ENCODE data around the gene GLI2. TPM values are rescaled to one million over a fixed set of nuclear protein-coding genes. Genes with fewer than 3 reads are reported as not detected.

The GLI2 gene
- total and polyA plus RNA-seq, 9 of the 15 experiments (the other 6 are each of a cell fraction or from before 2014, with no cell fraction given) = 0.24 TPM; not detected in 8

DNA sequence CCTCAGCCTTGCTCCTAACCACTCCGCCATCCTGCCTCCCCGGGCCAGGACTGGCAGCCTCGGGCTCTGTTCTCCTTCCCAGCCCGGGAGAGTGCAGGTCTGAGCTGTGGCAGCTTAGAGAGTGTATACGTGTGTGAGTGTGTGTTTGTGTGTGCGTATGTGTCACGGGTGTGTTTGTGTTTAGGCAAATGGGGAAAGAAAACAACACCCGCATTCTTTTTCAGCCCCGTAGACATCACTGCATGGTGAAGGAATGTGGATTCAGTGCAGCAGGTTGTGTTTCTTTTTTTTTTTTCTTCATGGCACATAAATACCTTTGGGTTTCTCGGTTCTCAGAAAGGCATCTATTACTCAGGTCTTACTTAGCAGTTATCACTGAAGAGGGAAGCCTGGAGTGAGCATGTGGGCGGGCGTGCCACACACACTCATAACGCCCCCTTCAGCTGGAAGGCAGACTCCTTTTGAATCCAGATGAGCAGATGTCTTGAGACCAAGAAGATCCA lies 44.2 kb downstream of the GLI2 start:
- WGBS (ENCODE audit: insufficient coverage, low coverage, missing lambda C conversion rate) = 13% methylated on average over 13 of the region's 13 CpGs
- TF ChIP-seq HNRNPUL1 (IDR thresholded peaks at IDR 0.05; ENCODE audit: low read length) (no peak), EGR1 (conservative IDR thresholded peaks at IDR 0.05) (0 out of 2 replicates have a peak, but pooled peaks have one; percentile 50), ZNF395 (CRISPR knock-in tag; IDR thresholded peaks at IDR 0.05) (no peak), CBFA2T2 (conservative IDR thresholded peaks at IDR 0.05) (no peak), WHSC1 (IDR thresholded peaks at IDR 0.05; ENCODE audit: low read length) (no peak), E2F6 (IDR thresholded peaks at IDR 0.05; ENCODE audit: borderline replicate concordance in 1 of 2, extremely low read depth in 1 of 2, insufficient read depth in 1 of 2, insufficient read length in 1 of 2, low read depth in 1 of 2, low read length in 1 of 2, poor library complexity in 1 of 2, severe bottlenecking in 1 of 2) (peak in 1 of 2 experiments; percentile 13), ZNF511 (CRISPR knock-in tag; IDR thresholded peaks at IDR 0.05) (no peak), SRSF9 (IDR thresholded peaks at IDR 0.05; ENCODE audit: borderline replicate concordance, low read depth, low read length) (no peak), ZNF707 (CRISPR knock-in tag; conservative IDR thresholded peaks at IDR 0.05) (no peak), RFX1 (IDR thresholded peaks at IDR 0.05) (no peak), FOXM1 (IDR thresholded peaks at IDR 0.05; ENCODE audit: low read depth) (no peak), FOXM1 (CRISPR knock-in tag; IDR thresholded peaks at IDR 0.05; ENCODE audit: low read depth) (no peak)
- TF ChIP-seq, protein P1, sequence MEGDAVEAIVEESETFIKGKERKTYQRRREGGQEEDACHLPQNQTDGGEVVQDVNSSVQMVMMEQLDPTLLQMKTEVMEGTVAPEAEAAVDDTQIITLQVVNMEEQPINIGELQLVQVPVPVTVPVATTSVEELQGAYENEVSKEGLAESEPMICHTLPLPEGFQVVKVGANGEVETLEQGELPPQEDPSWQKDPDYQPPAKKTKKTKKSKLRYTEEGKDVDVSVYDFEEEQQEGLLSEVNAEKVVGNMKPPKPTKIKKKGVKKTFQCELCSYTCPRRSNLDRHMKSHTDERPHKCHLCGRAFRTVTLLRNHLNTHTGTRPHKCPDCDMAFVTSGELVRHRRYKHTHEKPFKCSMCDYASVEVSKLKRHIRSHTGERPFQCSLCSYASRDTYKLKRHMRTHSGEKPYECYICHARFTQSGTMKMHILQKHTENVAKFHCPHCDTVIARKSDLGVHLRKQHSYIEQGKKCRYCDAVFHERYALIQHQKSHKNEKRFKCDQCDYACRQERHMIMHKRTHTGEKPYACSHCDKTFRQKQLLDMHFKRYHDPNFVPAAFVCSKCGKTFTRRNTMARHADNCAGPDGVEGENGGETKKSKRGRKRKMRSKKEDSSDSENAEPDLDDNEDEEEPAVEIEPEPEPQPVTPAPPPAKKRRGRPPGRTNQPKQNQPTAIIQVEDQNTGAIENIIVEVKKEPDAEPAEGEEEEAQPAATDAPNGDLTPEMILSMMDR (IDR thresholded peaks at IDR 0.05 in 2 of 3, conservative IDR thresholded peaks at IDR 0.05 in 1 of 3; ENCODE audit: insufficient read depth in 2 of 3, low read depth in 1 of 3, low read length in 3 of 3) = 0 out of 6 replicates have a peak, but pooled peaks of 1 of the 3 experiments have one; percentile 5
- TF ChIP-seq, protein P2, sequence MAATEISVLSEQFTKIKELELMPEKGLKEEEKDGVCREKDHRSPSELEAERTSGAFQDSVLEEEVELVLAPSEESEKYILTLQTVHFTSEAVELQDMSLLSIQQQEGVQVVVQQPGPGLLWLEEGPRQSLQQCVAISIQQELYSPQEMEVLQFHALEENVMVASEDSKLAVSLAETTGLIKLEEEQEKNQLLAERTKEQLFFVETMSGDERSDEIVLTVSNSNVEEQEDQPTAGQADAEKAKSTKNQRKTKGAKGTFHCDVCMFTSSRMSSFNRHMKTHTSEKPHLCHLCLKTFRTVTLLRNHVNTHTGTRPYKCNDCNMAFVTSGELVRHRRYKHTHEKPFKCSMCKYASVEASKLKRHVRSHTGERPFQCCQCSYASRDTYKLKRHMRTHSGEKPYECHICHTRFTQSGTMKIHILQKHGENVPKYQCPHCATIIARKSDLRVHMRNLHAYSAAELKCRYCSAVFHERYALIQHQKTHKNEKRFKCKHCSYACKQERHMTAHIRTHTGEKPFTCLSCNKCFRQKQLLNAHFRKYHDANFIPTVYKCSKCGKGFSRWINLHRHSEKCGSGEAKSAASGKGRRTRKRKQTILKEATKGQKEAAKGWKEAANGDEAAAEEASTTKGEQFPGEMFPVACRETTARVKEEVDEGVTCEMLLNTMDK (IDR thresholded peaks at IDR 0.05; ENCODE audit: borderline replicate concordance, insufficient read depth, low read depth, low read length, poor library complexity, severe bottlenecking) = peak; percentile 42

More for the DNA sequence above, 44.2 kb downstream of the GLI2 start:
- Histone ChIP-seq H3K4me1 (replicated peaks in 1 of 2; ENCODE audit: control insufficient read depth in 2 of 2, insufficient read depth in 2 of 2, low read length in 2 of 2) (no peaks in the 10 kb centered on the region), H3K27me3 (ENCODE audit: control insufficient read depth in 2 of 2, insufficient read depth in 2 of 2, low read length in 2 of 2) (peaks cover 10 to 74% of the 10 kb centered on the region in 2 experiments; a peak in 4 of 5 replicates), H3K4me3 (no peak overlapping the region), H3K79me2 (ENCODE audit: control insufficient read depth, insufficient read depth, low read length) (no peaks in the 10 kb centered on the region), H3K9me3 (replicated peaks; ENCODE audit: control insufficient read depth, insufficient read depth, low read depth, low read length) (no peaks in the 10 kb centered on the region), H3K9ac (ENCODE audit: insufficient read depth in 1 of 2, low read depth in 2 of 2, low read length in 2 of 2) (no peak overlapping the region), H2AFZ (ENCODE audit: low read depth, low read length) (no peak overlapping the region), H3K36me3 (ENCODE audit: control insufficient read depth, insufficient read depth, low read length) (no peaks in the 10 kb centered on the region), H3K4me2 (ENCODE audit: insufficient read depth, low read length) (no peak overlapping the region), H4K20me1 (replicated peaks; ENCODE audit: control insufficient read depth, insufficient read depth, low read length) (peaks cover 17% of the 10 kb centered on the region; the same call in 1 of the 2 replicates), H3K27ac (ENCODE audit: extremely low read depth, low read depth, low read length) (no peak overlapping the region), H3K9me1 (ENCODE audit: control insufficient read depth, insufficient read depth, low read length) (no peaks in the 10 kb centered on the region)
- no TSS peak for BruUV-seq (replicated peaks)
- CTCF ChIA-PET (ENCODE audit: low intra/inter-chr PET ratio) = interaction anchor here (0.7 kb wide), 1 partner anchor 162 kb away, joined by 3 read pairs; no protein-coding TSS in a partner anchor
- FAIRE-seq (no peak), ATAC-seq (peak; percentile 83), DNase-seq (ENCODE audit: extremely low read depth in 1 of 4, low spot score in 3 of 4) (peak in 3 of 4 experiments; percentile 23 to 45 (median 27))
- in situ Hi-C loops (cut with MboI) = no loop called here
- POLR2A ChIA-PET = no interaction called here
- intact Hi-C loops (cut with micrococcal nuclease) = no loop called here

Measured in K562 (cell line).